HepG2 (cell line): ENCODE results near the gene TAF6L. TPM values are rescaled to one million over a fixed set of nuclear protein-coding genes. Genes with fewer than 3 reads are reported as not detected.

Experiments
- CENPBD1 ChIP-seq: sonication (generic); formaldehyde crosslinking; IDR thresholded peaks from 2 replicates; pipeline ENCODE4 v1.8.0; 2022; ENCODE audit warnings: missing genetic modification reagents, low read depth, mild to moderate bottlenecking, borderline replicate concordance
- CTCF ChIP-seq: sonication (generic); formaldehyde crosslinking; IDR thresholded peaks from 2 replicates; pipeline ENCODE4 v1.5.0; 2020; ENCODE audit warnings: mild to moderate bottlenecking, missing genetic modification reagents, moderate library complexity
- ELF3 ChIP-seq: IDR thresholded peaks from 2 replicates; pipeline ENCODE4 v1.6.1; 2016; ENCODE audit warnings: missing genetic modification reagents, missing compliant biosample characterization
- GATAD2A ChIP-seq: IDR thresholded peaks from 2 replicates; pipeline ENCODE4 v1.6.1; 2016
- KDM4B ChIP-seq: sonication (generic); formaldehyde crosslinking; IDR thresholded peaks from 2 replicates; pipeline ENCODE4 v1.4.0; 2020; ENCODE audit warnings: missing genetic modification reagents
- KLF12 ChIP-seq: sonication (generic); formaldehyde crosslinking; IDR thresholded peaks from 2 replicates; pipeline ENCODE4 v1.4.0; 2020; ENCODE audit warnings: missing genetic modification reagents, borderline replicate concordance
- KLF9 ChIP-seq: IDR thresholded peaks from 2 replicates; pipeline ENCODE4 v1.6.1; 2016; ENCODE audit warnings: low read depth
- MYC ChIP-seq: sonication (generic); formaldehyde crosslinking; IDR thresholded peaks from 2 replicates; pipeline ENCODE4 v1.9.0; 2021; ENCODE audit warnings: missing genetic modification reagents, borderline replicate concordance
- PHF20 ChIP-seq: sonication (generic); formaldehyde crosslinking; IDR thresholded peaks from 2 replicates; pipeline ENCODE4 v1.5.0; 2020; ENCODE audit warnings: mild to moderate bottlenecking, missing genetic modification reagents
- RBM39 ChIP-seq: fragments of 200-400 bp; formaldehyde crosslinking; IDR thresholded peaks from one replicate; pipeline ENCODE4 v1.6.1; 2018; ENCODE audit warnings: antibody characterized with exemption, mild to moderate bottlenecking, low read depth, low read length; ENCODE audit not compliant: poor library complexity, severe bottlenecking
- REL ChIP-seq: sonication (generic); formaldehyde crosslinking; conservative IDR thresholded peaks from 2 replicates; pipeline ENCODE4 v1.8.0; 2022; ENCODE audit warnings: mild to moderate bottlenecking, missing genetic modification reagents, moderate library complexity
- SKI ChIP-seq: fragments of 450-650 bp; IDR thresholded peaks from one replicate; pipeline ENCODE4 v1.6.1; 2018; ENCODE audit warnings: mild to moderate bottlenecking; ENCODE audit not compliant: partially characterized antibody
- SMAD3 ChIP-seq: sonication (generic); formaldehyde crosslinking; IDR thresholded peaks from 2 replicates; pipeline ENCODE4 v1.4.0; 2020; ENCODE audit warnings: missing genetic modification reagents
- TBL1XR1 ChIP-seq: fragments of 150-350 bp; IDR thresholded peaks from 2 replicates; pipeline ENCODE4 v1.6.1; 2014; ENCODE audit warnings: borderline replicate concordance, low read length; ENCODE audit not compliant: partially characterized antibody
- TP53 ChIP-seq: sonication (generic); formaldehyde crosslinking; conservative IDR thresholded peaks from 2 replicates; pipeline ENCODE4 v1.4.0; 2020; ENCODE audit warnings: missing genetic modification reagents
- ZMYM4 ChIP-seq: sonication (generic); formaldehyde crosslinking; IDR thresholded peaks from 2 replicates; pipeline ENCODE4 v1.8.1; 2023; ENCODE audit warnings: mild to moderate bottlenecking, missing genetic modification reagents
- ZNF24 ChIP-seq: fragments of 450-650 bp; IDR thresholded peaks from 2 replicates; pipeline ENCODE4 v1.6.1; 2017; ENCODE audit warnings: antibody characterized with exemption, mild to moderate bottlenecking
- ZNF292 ChIP-seq: sonication (generic); formaldehyde crosslinking; IDR thresholded peaks from 2 replicates; pipeline ENCODE4 v1.8.1; 2022; ENCODE audit warnings: mild to moderate bottlenecking, low read depth, missing genetic modification reagents, borderline replicate concordance
- ZNF33A ChIP-seq: sonication (generic); formaldehyde crosslinking; IDR thresholded peaks from 2 replicates; pipeline ENCODE4 v1.5.1; 2020; ENCODE audit warnings: missing genetic modification reagents, mild to moderate bottlenecking, moderate library complexity, borderline replicate concordance
- ZNF841 ChIP-seq: sonication (generic); formaldehyde crosslinking; IDR thresholded peaks from 2 replicates; pipeline ENCODE4 v1.8.1; 2023; ENCODE audit warnings: missing genetic modification reagents, borderline replicate concordance
- polyA plus RNA-seq, 8 experiments: library from polyadenylated mRNA; depleted of rRNA in 3 of 8; stranded (reverse) in 7 of 8; unstranded in 1 of 8; fragments of >200 nt; fragmentation: Illumina TruSeq in 4 of 8; extraction: Trizol in 4 of 8; gene quantifications; 2 replicates each; pipeline versions ENCODE4 v1.2.1 to v1.2.3, GENCODE V29; 2011 to 2016; ENCODE audit warnings: low read depth in 4 of 8, missing spikeins in 1 of 8, mixed read lengths in 1 of 8; ENCODE audit not compliant: insufficient read depth in 1 of 8
- total RNA-seq, 5 experiments: library from RNA; depleted of rRNA; stranded (reverse); fragments of >200 nt; fragmentation: Illumina TruSeq; extraction: Trizol; gene quantifications; 2 replicates each; pipeline ENCODE4 v1.2.3, GENCODE V29; 2016; ENCODE audit warnings: low read depth in 1 of 5
- TF ChIP-seq, protein P1 (sequence below): sonication (generic); formaldehyde crosslinking; IDR thresholded peaks from 2 replicates; pipeline ENCODE4 v1.4.0; 2020; ENCODE audit warnings: missing genetic modification reagents
- TF ChIP-seq, protein P2 (sequence below), 2 experiments: sonication (generic) in 1 of 2; formaldehyde crosslinking in 1 of 2; IDR thresholded peaks; 2 replicates each; pipeline versions ENCODE4 v1.4.0 to v1.6.1; 2018 to 2020; ENCODE audit warnings: missing genetic modification reagents in 2 of 2, borderline replicate concordance in 1 of 2, low read depth in 1 of 2, mild to moderate bottlenecking in 1 of 2, missing biosample characterization in 1 of 2

Gene TAF6L
- total and polyA plus RNA-seq, 2 of the 13 experiments (the other 11 are each of a cell fraction or from before 2014, with no cell fraction given): 12.6 to 19.4 TPM

- TF ChIP-seq ZNF24 (no peak), RBM39 (peak; percentile 24), TBL1XR1 (no peak), KLF9 (CRISPR knock-in tag) (no peak), KDM4B (CRISPR knock-in tag) (0 out of 2 replicates have a peak, but pooled peaks have one; percentile 35), ZNF292 (CRISPR knock-in tag) (peak; percentile 13; the same call in 1 of the 2 replicates), SKI (no peak), MYC (CRISPR knock-in tag) (peak; percentile 34; the same call in 1 of the 2 replicates), ZMYM4 (no peak), ELF3 (CRISPR knock-in tag) (0 out of 2 replicates have a peak, but pooled peaks have one; percentile 11), ZNF841 (no peak), SMAD3 (peak; percentile 69; the same call in 1 of the 2 replicates), PHF20 (CRISPR knock-in tag) (no peak; the same call in 1 of the 2 replicates), KLF12 (CRISPR knock-in tag) (peak; percentile 51; the same call in 1 of the 2 replicates), ZNF33A (CRISPR knock-in tag) (no peak), TP53 (0 out of 2 replicates have a peak, but pooled peaks have one; percentile 4), CTCF (peak; percentile 95), REL (CRISPR knock-in tag) (no peak), CENPBD1 (CRISPR knock-in tag) (no peak), GATAD2A (CRISPR knock-in tag) (peak; percentile 61; the same call in 1 of the 2 replicates)
- TF ChIP-seq, protein P1, sequence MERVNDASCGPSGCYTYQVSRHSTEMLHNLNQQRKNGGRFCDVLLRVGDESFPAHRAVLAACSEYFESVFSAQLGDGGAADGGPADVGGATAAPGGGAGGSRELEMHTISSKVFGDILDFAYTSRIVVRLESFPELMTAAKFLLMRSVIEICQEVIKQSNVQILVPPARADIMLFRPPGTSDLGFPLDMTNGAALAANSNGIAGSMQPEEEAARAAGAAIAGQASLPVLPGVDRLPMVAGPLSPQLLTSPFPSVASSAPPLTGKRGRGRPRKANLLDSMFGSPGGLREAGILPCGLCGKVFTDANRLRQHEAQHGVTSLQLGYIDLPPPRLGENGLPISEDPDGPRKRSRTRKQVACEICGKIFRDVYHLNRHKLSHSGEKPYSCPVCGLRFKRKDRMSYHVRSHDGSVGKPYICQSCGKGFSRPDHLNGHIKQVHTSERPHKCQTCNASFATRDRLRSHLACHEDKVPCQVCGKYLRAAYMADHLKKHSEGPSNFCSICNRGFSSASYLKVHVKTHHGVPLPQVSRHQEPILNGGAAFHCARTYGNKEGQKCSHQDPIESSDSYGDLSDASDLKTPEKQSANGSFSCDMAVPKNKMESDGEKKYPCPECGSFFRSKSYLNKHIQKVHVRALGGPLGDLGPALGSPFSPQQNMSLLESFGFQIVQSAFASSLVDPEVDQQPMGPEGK: peak; percentile 34; the same call in 1 of the 2 replicates
- TF ChIP-seq, protein P2, sequence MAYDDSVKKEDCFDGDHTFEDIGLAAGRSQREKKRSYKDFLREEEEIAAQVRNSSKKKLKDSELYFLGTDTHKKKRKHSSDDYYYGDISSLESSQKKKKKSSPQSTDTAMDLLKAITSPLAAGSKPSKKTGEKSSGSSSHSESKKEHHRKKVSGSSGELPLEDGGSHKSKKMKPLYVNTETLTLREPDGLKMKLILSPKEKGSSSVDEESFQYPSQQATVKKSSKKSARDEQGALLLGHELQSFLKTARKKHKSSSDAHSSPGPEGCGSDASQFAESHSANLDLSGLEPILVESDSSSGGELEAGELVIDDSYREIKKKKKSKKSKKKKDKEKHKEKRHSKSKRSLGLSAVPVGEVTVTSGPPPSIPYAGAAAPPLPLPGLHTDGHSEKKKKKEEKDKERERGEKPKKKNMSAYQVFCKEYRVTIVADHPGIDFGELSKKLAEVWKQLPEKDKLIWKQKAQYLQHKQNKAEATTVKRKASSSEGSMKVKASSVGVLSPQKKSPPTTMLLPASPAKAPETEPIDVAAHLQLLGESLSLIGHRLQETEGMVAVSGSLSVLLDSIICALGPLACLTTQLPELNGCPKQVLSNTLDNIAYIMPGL (CRISPR knock-in tag; IDR thresholded peaks at IDR 0.05; ENCODE audit: borderline replicate concordance in 1 of 2, low read depth in 1 of 2): peak; percentile 78 to 93
Measured at GRCh38 chr11:62786318-62787004, 15.3 kb downstream of the TAF6L start (continued).
